ENCODE measurements around the gene RPS27L. TPM values are rescaled to one million over a fixed set of nuclear protein-coding genes. Genes with fewer than 3 reads are reported as not detected.

The RPS27L gene
- total RNA-seq, result 30.6 and 54.1 TPM in 2 replicates
- polyA plus RNA-seq, result 325 and 326 TPM in 2 replicates

GRCh38 chr15:63157118-63157843 is at the start of gene RPS27L:
Gene RPS27L (minus strand): TSS chr15:63157477. CDS start chr15:63157405, 72 bp downstream.
- peak; percentile 94 to 95 for DNase-seq (ENCODE audit: low read depth in 1 of 2, low spot score in 1 of 2)
- peaks cover 18% of the 10 kb centered on the region for H3K36me3 ChIP-seq
- TF ChIP-seq, protein P1, sequence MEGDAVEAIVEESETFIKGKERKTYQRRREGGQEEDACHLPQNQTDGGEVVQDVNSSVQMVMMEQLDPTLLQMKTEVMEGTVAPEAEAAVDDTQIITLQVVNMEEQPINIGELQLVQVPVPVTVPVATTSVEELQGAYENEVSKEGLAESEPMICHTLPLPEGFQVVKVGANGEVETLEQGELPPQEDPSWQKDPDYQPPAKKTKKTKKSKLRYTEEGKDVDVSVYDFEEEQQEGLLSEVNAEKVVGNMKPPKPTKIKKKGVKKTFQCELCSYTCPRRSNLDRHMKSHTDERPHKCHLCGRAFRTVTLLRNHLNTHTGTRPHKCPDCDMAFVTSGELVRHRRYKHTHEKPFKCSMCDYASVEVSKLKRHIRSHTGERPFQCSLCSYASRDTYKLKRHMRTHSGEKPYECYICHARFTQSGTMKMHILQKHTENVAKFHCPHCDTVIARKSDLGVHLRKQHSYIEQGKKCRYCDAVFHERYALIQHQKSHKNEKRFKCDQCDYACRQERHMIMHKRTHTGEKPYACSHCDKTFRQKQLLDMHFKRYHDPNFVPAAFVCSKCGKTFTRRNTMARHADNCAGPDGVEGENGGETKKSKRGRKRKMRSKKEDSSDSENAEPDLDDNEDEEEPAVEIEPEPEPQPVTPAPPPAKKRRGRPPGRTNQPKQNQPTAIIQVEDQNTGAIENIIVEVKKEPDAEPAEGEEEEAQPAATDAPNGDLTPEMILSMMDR (IDR thresholded peaks at IDR 0.05; ENCODE audit: low read depth, low read length), result no peak
- peak within 1 kb of the TSS; percentile 87 for H3K27ac ChIP-seq
- peak within 1 kb of the TSS; percentile 76 for H3K4me3 ChIP-seq
- no peaks in the 10 kb centered on the region for H3K4me1 ChIP-seq (ENCODE audit: low read depth)
- H3K9me3 ChIP-seq (ENCODE audit: low read depth), result no peaks in the 10 kb centered on the region
- H3K27me3 ChIP-seq, result no peaks in the 10 kb centered on the region

GRCh38 chr15:63206079-63206478 is 48.8 kb upstream of the RPS27L start:
- DNase-seq (ENCODE audit: low read depth in 1 of 2, low spot score in 1 of 2), result no peak
- Histone ChIP-seq H3K36me3 (no peaks in the 10 kb centered on the region), H3K27me3 (peaks cover 6% of the 10 kb centered on the region), H3K27ac (no peak overlapping the region), H3K4me1 (ENCODE audit: low read depth) (peaks cover 10% of the 10 kb centered on the region), H3K9me3 (ENCODE audit: low read depth) (no peaks in the 10 kb centered on the region), H3K4me3 (no peak overlapping the region)
- TF ChIP-seq, protein P1 (IDR thresholded peaks at IDR 0.05; ENCODE audit: low read depth, low read length), result no peak

DNA sequence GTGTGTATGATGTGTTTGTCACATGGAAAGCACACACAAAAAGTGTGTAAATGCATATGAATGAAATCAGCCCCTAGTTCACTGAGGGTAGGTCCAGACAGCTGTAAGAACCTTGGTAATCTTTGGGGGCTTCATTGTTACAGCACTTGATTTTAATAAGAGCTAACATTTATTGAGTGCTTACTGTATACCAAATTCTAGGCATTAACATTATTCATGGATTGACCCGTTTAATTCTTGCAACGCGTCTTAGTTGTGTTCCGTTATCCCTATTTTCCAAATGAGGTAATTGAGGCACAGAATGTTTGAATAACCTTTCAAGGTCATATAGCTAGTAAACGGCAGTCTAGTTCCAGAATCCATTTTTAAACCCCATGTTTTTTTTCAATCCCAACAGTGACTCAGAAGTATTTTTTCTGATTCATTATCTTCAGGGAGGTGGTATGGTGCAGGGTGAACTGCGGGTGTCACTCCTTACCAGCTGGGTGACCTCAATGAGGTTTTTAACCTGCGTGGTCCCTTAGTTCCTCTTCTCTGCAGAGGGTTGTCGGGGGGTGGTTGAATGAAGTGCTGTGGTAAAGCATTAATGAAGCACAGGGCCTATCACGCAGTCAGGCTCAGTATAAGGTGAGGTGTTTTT is 46.3 kb upstream of the RPS27L start:
- Histone ChIP-seq H3K27me3 (peaks cover 6% of the 10 kb centered on the region), H3K4me1 (ENCODE audit: low read depth) (peaks cover 7% of the 10 kb centered on the region), H3K4me3 (no peak overlapping the region), H3K27ac (no peak overlapping the region), H3K36me3 (no peaks in the 10 kb centered on the region), H3K9me3 (ENCODE audit: low read depth) (no peaks in the 10 kb centered on the region)
- TF ChIP-seq, protein P1 (IDR thresholded peaks at IDR 0.05; ENCODE audit: low read depth, low read length), result no peak
- no peak for DNase-seq (ENCODE audit: low read depth in 1 of 2, low spot score in 1 of 2)

DNA sequence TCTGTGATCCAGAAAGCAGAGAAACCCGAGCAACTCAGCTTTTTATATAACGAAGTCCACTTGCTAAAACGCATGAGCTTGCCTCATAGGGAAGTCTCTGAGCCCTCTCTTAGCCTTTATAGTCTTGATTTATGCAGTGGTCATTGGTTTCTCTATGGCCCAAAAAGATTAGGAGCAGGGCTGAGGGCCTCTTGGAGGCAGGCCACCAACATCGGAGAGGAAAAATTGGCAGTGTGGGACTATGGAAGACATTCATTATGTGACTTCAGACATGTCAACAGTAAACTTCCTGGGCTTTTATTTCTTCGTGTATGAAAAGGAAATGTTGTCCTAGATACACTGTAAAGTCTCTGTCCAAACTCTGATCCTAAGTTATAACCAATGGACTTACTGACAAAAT is 45.6 kb upstream of the RPS27L start:
- H3K4me3 ChIP-seq, result no peak overlapping the region
- H3K4me1 ChIP-seq (ENCODE audit: low read depth), result peaks cover 14% of the 10 kb centered on the region
- no peaks in the 10 kb centered on the region for H3K36me3 ChIP-seq
- no peak for DNase-seq (ENCODE audit: low read depth in 1 of 2, low spot score in 1 of 2)
- no peak overlapping the region for H3K27ac ChIP-seq
- TF ChIP-seq, protein P1 (IDR thresholded peaks at IDR 0.05; ENCODE audit: low read depth, low read length), result no peak
- no peaks in the 10 kb centered on the region for H3K9me3 ChIP-seq (ENCODE audit: low read depth)
- H3K27me3 ChIP-seq, result peaks cover 6% of the 10 kb centered on the region

DNA sequence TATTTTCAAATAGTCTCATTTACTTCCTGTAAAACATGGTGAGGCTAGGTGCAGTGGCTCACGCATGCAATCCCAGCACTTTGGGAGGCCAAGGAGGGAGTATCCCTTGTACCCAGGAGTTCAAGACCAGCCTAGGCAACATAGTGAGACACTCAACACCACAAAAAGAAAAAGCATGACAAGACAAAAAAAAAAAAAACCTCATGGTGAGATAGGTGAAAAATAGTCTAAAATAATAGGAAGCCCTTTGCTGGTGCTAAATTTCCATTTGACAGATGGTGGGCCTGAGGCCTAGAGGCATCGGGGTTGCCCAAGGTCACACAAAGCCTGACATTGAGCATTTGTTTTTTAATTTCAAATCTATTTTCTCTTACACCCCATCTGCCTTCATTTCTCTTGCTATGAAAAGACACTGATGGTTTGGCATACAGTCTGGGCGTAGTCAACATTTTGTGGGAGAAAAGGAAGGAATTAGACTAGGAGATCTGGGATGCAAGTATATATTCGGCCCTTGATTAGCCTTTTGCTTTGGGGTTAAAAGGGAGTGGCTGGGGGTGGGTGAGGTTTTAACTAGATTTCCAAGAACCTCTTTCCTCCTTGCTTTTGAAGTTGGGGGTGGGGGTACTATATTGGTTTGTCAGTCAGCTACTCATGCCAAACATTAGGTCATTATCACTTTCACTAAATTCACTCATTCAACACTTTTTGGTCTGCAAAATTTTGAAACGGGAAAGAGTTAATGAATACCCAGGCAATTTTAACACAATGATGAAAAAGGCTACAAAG is 43.4 kb upstream of the RPS27L start:
- H3K4me3 ChIP-seq, result no peak overlapping the region
- no peaks in the 10 kb centered on the region for H3K36me3 ChIP-seq
- DNase-seq (ENCODE audit: low read depth in 1 of 2, low spot score in 1 of 2), result no peak
- TF ChIP-seq, protein P1 (IDR thresholded peaks at IDR 0.05; ENCODE audit: low read depth, low read length), result no peak
- H3K27me3 ChIP-seq, result no peaks in the 10 kb centered on the region
- peaks cover 16% of the 10 kb centered on the region for H3K4me1 ChIP-seq (ENCODE audit: low read depth)
- no peak overlapping the region for H3K27ac ChIP-seq
- no peaks in the 10 kb centered on the region for H3K9me3 ChIP-seq (ENCODE audit: low read depth)
